ENCODE results near the gene SMIM7. TPM values are rescaled to one million over a fixed set of nuclear protein-coding genes. Genes with fewer than 3 reads are reported as not detected.
"Not testable (repeated sequence)": the region's sequence is repeated elsewhere in the genome, so short reads cannot be mapped to it uniquely, and the experiment has no call there.

Gene SMIM7
- total and polyA plus RNA-seq, 8 donors, result 35.9 to 224 (median 89.6) TPM

- no peaks in the 10 kb centered on the region for H3K9me3 ChIP-seq
- no peak for TF ChIP-seq POLR2A (IDR thresholded peaks at IDR 0.05)
- no peak for TF ChIP-seq POLR2AphosphoS5 (IDR thresholded peaks at IDR 0.05)
- TF ChIP-seq CTCF (IDR thresholded peaks at IDR 0.05), result no peak
- no peak overlapping the region for H3K4me3 ChIP-seq
- H3K27ac ChIP-seq, result no peak overlapping the region
- no peaks in the 10 kb centered on the region for H3K27me3 ChIP-seq
- H3K36me3 ChIP-seq, result peaks cover 55 to 92% (median 86%) of the 10 kb centered on the region in 4 donors
- peaks cover 17 to 56% (median 40%) of the 10 kb centered on the region in 4 donors for H3K4me1 ChIP-seq
- no peak for DNase-seq
- WGBS, 5 donors, result 83 to 92% (median 89%) methylated on average over 3 of the region's 3 CpGs
- intact Hi-C loops (cut with DNase I; ENCODE audit: low total_unique reads), result no loop called here
Observed at GRCh38 chr19:16654627-16655026, 5.3 kb downstream of the SMIM7 start.

- WGBS, 5 donors, result 92 to 100% (median 97%) methylated on average over 3 of the region's 3 CpGs
- Histone ChIP-seq H3K36me3 (peaks cover 55 to 95% (median 89%) of the 10 kb centered on the region in 4 donors), H3K4me1 (peaks cover 13 to 57% (median 38%) of the 10 kb centered on the region in 4 donors), H3K27me3 (no peaks in the 10 kb centered on the region), H3K27ac (no peak overlapping the region), H3K4me3 (no peak overlapping the region), H3K9me3 (no peaks in the 10 kb centered on the region)
- intact Hi-C loops (cut with DNase I; ENCODE audit: low total_unique reads), result no loop called here
- DNase-seq, result no peak
- no peak for TF ChIP-seq EP300 (IDR thresholded peaks at IDR 0.05)
- no peak for TF ChIP-seq CTCF (IDR thresholded peaks at IDR 0.05)
- no peak for TF ChIP-seq POLR2AphosphoS5 (IDR thresholded peaks at IDR 0.05)
- TF ChIP-seq POLR2A (IDR thresholded peaks at IDR 0.05), result no peak
Observed at GRCh38 chr19:16654140-16654539, 5.8 kb downstream of the SMIM7 start.

GRCh38 chr19:16652854-16653253, 7.1 kb downstream of the SMIM7 start:
- Histone ChIP-seq H3K9me3 (no peaks in the 10 kb centered on the region), H3K4me1 (peaks cover under 1 to 46% (median 25%) of the 10 kb centered on the region in 4 donors), H3K4me3 (no peak overlapping the region), H3K36me3 (peaks cover 50 to 95% (median 85%) of the 10 kb centered on the region in 4 donors), H3K27me3 (no peaks in the 10 kb centered on the region), H3K27ac (no peak overlapping the region)
- TF ChIP-seq CTCF (IDR thresholded peaks at IDR 0.05), result no peak
- TF ChIP-seq POLR2A (IDR thresholded peaks at IDR 0.05), result no peak
- no peak for TF ChIP-seq POLR2AphosphoS5 (IDR thresholded peaks at IDR 0.05)
- TF ChIP-seq EP300 (IDR thresholded peaks at IDR 0.05), result no peak
- intact Hi-C loops (cut with DNase I; ENCODE audit: low total_unique reads), result no loop called here
- no peak for DNase-seq
- WGBS, 5 donors, result 69 to 84% (median 78%) methylated on average over 7 of the region's 7 CpGs

- peaks cover 0 to 33% (median 16%) of the 10 kb centered on the region in 4 donors for H3K4me1 ChIP-seq
- DNase-seq; H3K27ac ChIP-seq; intact Hi-C loops (cut with DNase I; ENCODE audit: low total_unique reads); H3K9me3 ChIP-seq; H3K27me3 ChIP-seq; H3K4me3 ChIP-seq: not testable (repeated sequence)
- H3K36me3 ChIP-seq, result peaks cover 45 to 95% (median 85%) of the 10 kb centered on the region in 4 donors
- WGBS, 5 donors, result 88 to 92% (median 90%) methylated on average over 8 of the region's 8 CpGs
Observed at GRCh38 chr19:16651421-16652188, 8.3 kb downstream of the SMIM7 start.

- WGBS, 5 donors, result 78 to 84% (median 82%) methylated on average over 2 of the region's 2 CpGs
- no peak for TF ChIP-seq POLR2A (IDR thresholded peaks at IDR 0.05)
- TF ChIP-seq EP300 (IDR thresholded peaks at IDR 0.05), result no peak
- no peak for TF ChIP-seq POLR2AphosphoS5 (IDR thresholded peaks at IDR 0.05)
- no peak for TF ChIP-seq CTCF (IDR thresholded peaks at IDR 0.05)
- no peaks in the 10 kb centered on the region for H3K27me3 ChIP-seq
- H3K36me3 ChIP-seq, result peaks cover 46 to 95% (median 85%) of the 10 kb centered on the region in 4 donors
- no peak overlapping the region for H3K27ac ChIP-seq
- intact Hi-C loops (cut with DNase I; ENCODE audit: low total_unique reads), result no loop called here
- H3K9me3 ChIP-seq, result no peaks in the 10 kb centered on the region
- H3K4me1 ChIP-seq, result peaks cover 0 to 25% (median 11%) of the 10 kb centered on the region in 4 donors
- no peak for DNase-seq
- H3K4me3 ChIP-seq, result no peak overlapping the region
Observed at GRCh38 chr19:16650821-16651220, 9.1 kb downstream of the SMIM7 start.

Data from stomach (tissue), 9 donors.